ENCODE results near the gene MESP1. TPM values are rescaled to one million over a fixed set of nuclear protein-coding genes. Genes with fewer than 3 reads are reported as not detected.
"Not testable (repeated sequence)": the region's sequence is repeated elsewhere in the genome, so short reads cannot be mapped to it uniquely, and the experiment has no call there.

Gene MESP1, protein sequence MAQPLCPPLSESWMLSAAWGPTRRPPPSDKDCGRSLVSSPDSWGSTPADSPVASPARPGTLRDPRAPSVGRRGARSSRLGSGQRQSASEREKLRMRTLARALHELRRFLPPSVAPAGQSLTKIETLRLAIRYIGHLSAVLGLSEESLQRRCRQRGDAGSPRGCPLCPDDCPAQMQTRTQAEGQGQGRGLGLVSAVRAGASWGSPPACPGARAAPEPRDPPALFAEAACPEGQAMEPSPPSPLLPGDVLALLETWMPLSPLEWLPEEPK
- 1 to 10 TPM in 5 of 10 donors, under 1 TPM in 4, not detected in 1; 0.18 to 1.3 (median 1.1) TPM for polyA plus RNA-seq (ENCODE audit: insufficient read length in 10 of 10)
- long read RNA-seq, donor 1 = 0 reads
- long read RNA-seq, donor 2 = 0 reads
- long read RNA-seq, donor 3 = 0 reads
- long read RNA-seq, donor 4 = 0 reads
- long read RNA-seq, donor 5 = 0 reads
- long read RNA-seq, donor 6 = 0 reads
- long read RNA-seq, donor 7, partial matches to known transcripts = 0 of 1 reads
- long read RNA-seq, donor 7, other reads (novel, unspliced or antisense) = 0 of 1 reads
- long read RNA-seq, donor 8 = 0 reads
- long read RNA-seq, donor 9 = 0 reads

DNA sequence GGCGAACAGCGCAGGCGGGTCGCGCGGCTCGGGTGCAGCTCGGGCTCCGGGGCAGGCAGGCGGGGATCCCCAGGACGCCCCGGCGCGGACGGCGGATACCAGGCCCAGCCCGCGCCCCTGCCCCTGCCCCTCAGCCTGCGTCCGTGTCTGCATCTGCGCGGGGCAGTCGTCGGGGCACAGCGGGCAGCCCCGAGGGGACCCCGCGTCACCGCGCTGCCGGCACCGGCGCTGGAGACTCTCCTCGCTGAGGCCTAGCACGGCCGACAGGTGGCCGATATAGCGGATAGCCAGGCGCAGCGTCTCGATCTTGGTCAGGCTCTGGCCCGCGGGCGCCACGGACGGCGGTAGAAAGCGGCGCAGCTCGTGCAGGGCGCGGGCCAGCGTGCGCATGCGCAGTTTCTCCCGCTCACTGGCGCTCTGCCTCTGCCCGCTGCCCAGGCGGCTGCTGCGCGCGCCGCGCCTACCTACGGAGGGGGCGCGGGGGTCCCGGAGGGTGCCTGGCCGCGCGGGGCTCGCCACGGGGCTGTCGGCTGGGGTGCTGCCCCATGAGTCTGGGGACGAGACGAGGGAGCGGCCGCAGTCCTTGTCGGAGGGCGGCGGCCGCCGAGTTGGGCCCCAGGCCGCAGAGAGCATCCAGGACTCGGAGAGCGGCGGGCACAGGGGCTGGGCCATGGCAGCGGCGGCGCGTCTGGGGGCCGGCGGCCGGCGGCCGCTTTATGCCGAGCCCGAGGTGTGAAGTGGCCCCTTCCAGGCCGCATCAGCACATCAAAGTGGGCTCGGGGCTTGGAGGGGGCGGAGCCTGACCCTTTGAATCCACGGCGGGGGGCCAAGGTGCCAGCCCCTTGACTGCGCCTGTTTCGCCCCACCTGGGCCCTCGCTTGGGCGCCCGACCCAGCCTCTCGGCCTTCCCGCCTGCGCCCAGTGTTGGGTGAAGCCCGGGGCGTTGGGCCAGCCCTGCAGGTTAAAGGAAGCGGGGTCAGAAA, at the start of gene MESP1:
MESP1 (minus strand) TSS at position 690 of the 983 bp plus-strand sequence; CDS start at position 672, 18 bp downstream.
- peak; percentile 89 to 97 (median 94) for DNase-seq

DNA sequence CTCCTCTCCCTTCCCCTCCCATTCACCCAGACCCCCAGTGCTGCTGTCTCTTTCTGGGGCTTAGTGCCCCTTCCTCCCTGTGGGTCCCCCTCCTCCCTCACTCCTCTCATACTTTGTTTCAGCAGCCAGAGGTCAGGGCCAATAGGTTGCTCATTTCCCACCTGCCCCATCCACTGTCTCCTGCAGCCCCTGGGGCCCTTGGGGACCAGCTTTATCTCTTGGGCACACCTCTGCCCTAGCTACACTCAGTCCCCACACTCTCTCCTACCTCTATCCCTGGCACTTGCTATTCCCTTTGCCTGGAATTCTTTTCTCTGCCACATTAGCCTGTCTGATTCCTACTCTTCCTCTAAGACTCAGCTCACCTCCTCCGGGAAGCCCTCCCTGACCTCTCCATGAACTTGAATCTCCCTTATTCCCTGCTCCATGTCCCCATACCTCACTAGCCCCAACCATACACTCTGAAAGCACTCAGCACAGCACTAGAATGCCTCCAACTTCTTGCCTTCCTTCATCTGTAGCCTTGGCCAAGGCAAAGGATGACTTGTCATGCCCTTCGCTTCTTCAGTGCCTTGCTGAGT, 49.0 kb upstream of the MESP1 start:
- no peak for DNase-seq

DNA sequence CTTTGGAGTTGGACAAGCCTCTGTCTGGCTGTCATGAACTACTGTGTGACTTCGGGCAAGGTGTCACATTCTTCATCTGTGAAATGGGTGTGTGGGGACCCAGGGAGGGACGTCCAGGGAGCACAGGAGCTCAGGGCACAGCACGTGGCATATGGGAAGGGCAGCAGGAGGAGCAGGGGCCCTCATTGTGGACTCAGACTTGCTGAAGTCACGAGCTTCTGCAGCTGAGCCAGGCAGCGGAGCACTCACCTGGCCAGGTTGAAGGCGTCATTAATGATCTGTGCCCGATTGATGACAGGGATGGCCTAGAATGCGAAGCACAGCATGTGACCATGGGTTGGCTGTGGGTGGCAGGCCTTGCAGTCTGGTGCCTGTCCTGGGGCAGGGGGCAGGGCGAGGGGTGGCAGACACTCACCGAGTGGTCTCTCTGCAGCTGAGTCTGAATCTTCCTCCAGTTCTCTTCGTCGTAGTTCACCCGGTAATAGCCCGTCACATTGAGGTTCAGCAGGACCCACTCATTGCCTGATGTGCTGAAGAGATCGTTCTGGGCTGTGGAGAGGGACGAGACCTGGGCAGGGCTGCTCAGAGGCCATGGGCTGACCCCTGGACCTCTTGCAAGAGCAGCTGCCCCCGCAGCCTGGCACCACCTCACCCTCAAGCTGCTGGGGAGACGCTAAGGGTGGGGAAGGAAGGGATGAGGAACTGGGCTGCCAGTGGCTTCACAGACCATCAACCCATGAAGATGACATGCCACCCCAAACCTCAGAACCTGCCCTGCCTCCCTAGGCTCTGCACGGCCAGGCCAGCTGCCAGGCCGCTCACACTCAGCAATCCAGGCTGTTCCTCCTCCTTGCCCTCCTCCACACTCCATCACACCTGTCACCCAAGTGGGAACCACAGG, 48.2 kb upstream of the MESP1 start:
- no peak for DNase-seq

DNA sequence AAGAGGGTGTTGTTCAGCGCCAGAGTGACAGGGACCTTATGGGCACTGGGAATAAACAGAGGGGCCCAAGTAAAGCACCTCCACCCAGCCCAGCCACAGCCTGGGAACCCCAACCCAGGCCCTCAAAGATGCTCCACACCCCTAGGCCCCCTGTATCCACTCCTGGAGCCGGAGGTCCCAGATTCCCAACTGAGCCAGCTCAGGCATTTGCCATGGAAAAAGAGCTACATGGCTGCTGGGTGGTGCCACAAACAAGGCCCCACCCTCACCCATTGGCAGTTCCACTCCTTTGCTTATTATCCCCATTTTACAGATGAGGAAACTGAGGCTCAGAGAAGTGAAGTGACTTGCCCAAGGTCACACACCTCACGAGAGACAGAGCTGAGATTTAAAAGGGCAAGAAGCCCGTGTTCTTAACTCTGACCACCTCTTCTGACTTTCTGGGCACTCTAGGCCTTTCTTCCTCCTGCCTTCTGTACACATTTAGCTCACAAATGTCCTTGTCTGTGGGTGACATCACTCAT, 46.7 kb upstream of the MESP1 start:
- no peak for DNase-seq

DNA sequence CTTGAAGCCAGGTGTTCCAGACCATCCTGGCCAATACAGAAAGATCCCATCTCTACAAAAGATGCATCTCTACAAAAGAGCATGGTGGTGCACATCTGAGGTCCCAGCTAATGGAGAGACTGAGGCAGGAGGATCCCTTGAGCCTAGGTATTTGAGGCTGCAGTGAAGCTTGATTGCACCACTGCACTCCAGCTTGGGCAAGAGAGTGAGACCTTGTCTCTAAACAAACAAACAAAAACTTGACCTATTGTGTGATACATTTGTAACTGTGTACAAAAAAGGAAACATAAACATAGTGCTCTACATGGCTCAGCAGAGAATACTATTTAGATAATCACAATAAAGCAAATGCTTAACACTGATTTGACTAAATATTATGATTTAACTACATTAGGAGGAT, 44.9 kb upstream of the MESP1 start:
- no peak for DNase-seq

DNA sequence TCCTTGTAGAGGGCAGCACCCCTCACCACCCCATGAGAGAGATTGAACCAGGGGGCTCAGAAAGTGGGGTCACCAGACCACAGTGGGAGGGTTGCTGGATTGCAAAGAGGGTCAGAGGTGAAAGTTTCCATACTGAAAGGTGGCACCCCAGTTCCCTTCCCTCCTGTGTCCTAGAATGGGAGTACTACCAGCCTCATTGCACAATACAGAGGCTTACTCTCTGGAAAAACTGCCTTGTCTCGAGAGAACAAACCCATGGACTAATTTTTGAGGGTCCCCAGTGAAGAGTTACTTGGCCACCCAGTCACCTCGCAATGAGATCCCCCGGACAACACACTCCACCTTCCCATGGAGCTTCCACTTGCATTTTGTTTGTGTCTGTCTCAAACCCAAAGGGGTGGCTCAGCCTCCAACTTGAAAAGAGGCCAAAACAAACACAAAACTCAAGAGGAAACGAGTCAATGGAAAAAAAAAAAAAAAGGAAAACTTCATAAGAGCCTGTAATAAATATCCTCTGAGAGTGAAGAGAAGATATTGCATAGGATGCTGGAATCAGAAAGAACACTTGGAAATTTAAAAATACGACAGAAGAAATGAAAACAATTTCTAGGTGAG, 43.7 kb upstream of the MESP1 start:
- peak; percentile 30 to 54 (median 33) for DNase-seq

DNA sequence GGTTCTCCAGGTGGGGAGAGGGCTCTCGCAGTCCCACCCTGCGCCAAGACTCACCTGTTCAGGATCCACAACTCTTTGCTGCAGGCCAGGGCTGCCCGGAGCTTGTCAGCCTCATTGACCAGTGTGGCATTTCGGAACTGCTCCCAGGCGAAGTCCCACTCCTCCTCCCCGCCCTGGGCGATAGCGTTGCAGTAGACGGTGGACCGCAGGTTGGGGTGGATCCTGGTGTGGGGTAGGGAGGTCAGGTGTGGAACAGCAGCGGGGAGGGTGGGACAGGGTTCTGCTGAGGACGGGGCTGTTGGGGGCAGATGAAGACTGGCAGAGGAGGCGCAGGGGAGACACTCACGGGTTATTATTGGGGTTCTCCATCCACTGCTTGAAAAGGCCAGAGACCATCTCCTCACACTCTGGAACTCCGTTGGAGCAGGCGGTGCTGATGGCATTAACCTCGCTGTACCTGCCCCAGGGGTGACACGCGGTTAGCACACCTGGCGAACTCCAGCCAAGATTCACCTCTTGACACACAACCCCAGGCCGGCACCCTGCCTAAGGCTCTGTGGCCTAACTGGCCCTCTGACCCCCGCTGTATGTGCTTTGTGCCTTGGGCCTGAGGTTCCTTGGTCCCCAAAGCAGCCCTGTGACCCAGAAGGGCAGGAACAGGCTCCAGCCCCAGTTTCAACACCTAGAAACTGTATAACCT, 41.2 kb upstream of the MESP1 start:
- no peak for DNase-seq

DNA sequence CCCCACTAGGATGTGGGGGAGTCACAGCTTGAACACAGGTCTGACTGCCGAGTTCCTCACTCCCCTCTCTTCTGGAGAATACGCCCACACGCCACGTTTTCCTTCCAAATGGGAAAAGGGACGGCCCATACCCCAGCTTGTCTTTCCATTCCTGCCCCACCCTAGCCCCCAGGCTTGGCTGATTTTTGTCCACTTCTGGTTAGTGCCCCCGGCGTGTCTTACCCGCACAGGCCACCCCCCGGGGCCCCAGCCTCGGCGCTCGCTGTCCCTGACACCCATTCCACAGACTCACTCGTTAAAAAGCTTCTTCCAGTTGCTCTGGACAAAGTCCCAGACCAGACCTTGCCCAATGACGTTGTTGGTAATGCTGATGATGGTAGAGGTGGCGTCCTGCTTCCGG, 39.6 kb upstream of the MESP1 start:
- no peak for DNase-seq

DNA sequence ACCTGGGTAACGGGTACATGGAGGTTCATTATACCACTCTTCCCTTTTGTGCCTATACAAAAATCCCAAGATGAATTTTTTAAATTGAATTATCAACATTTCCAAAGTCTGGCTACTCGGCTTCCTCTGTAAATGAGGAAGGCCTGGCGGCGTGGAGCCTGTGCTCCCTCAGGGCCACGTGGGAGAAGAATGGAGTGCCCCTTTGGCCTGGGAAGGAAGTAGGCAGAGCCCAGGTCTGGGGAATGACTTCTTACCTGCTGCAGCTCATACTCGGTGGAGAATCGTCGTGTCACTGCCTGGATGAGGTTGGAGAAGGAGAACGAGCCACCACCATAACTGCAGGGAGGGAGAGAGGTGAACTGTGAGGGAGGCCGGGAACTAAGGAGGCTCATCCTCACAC, 39.2 kb upstream of the MESP1 start:
- DNase-seq = no peak

DNA sequence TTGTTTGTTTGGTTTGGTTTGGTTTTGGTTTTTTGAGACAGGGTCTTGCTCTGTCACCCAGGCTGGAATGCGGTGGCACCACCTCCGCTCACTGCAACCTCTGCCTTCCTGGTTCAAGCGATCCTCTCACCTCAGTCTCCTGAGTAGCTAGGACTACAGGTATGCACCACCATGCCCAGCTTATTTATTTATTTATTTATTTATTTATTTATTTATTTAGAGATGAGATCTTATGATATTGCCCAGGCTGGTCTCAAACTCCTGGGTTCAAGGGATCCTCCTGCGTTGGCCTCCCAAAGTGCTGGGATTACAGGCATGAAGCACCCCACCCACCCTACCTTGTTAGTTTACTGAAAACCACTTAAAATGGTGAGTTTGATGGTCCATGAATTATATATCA, 37.5 kb upstream of the MESP1 start:
- DNase-seq = not testable (repeated sequence)

DNA sequence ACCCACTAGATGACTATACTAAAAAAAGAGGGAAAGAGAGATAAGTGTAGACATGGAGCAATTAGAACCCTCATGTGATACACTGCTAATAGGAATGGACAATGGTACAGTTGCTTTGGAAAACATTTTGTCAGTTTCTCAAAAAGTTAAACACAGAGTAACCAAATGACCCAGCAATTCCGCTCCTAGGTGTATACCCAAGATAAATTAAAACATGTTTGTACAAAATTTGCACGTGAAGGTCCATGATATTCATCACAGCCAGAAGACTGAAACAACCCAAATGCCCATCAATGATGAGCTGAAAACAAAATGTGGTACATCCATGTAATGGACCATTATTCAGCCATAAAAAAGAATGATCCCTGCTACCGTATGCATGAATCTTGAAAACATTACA, 36.9 kb upstream of the MESP1 start:
- DNase-seq = no peak

DNA sequence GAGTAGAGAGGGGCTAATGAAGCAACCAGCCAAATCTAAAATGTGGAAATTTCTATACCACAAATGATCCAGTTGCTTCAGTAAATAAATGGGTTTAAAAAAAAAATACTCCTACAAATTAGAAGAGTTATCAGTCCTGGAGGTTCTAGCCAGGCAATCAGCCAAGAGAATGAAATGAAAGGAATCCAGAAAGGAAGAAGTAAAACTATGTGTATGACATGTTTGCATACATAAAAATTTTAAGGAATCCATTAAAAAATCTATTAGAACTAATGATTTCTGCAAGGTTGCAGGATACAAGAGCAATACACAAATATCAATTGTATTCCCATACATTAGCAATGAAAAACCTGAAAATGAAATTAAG, 34.7 kb upstream of the MESP1 start:
- peak in 1 of 3 donors; percentile 7 for DNase-seq

DNA sequence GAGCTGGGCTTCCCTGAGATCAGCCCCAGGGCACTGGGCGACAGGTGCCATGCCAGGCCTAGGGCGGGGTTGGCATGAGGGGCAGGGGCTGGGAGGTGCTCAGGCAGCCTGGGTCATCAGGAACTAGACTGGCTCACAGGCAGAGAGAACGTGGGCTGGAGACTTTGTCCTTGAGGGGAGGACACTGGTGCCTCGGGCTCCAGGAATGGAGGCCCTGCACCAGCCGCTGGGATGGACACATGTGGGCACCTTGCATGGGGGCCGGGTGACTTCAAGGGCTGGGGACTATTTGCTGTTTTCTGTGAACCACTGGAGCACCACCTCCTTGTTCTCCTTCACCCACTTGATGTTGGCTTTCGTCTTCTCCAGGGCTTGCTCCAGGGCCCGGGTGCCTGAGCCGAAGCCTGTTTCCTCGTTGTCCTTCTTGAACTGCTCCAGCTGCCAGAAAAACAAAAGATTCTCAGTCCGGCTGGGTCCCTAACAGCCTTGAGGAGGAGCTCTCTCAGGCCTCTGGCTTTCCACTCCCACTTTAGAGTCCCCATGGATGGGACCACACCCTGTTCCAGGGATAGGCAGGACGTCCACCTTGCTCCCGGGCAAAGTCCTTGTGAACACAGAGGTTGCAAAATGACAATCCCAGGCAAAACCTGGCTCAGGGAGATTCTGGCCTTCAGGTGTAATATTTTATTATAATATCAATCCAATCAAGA, 34.2 kb upstream of the MESP1 start:
- no peak for DNase-seq

DNA sequence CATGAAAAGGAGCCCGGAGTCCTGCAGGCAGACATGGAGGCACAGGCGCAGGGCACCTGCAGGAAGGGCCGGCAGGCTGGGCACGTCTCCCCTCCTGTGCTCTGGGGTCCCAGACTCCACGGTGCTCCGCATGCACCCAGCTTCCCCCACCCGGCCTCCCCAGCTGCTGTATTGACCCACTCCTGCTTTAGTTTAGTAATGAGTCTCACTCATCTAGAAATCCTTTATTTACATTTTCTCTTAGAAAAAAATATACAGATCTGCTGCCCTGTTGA, 33.6 kb upstream of the MESP1 start:
- no peak for DNase-seq

DNA sequence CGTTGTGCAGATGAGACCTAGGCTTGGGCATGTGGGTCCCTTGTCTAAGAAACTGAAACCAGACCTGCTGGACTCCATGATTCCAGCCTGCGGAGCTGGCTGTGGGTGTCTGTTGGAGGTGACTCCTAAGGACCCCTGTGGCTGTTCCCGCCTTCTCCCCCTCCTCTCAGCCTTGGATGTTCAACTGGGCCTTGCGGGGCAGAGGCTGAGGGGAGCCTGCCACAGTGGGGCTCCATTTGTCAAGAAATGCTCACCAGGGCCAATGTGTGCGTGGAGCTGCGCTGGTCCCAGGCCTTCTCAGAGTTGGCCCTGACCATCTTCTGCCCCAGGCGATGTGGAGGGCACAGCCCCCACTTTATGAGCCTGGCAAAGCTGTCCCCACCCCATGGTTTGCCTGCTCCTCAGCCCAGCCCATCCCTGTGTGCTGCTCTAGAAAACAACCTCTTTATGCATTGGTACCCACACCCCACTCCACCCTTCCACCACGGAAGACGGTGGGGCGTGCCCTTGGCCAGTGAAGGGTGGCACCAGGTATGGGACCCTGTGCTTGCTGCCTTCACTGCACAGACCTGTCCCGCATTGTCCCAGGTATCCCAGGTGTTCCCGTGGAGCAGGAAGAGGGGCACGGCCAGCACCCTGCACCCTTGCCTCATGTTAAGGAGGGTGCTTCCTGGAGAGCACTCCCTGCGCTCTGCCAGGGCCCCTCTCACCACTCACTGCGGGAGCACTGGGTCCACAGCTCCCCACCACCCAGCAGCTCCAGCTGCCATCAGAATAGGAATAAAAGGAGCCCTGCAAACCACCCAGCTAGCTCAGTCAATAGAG, 33.0 kb upstream of the MESP1 start:
- DNase-seq = no peak

DNA sequence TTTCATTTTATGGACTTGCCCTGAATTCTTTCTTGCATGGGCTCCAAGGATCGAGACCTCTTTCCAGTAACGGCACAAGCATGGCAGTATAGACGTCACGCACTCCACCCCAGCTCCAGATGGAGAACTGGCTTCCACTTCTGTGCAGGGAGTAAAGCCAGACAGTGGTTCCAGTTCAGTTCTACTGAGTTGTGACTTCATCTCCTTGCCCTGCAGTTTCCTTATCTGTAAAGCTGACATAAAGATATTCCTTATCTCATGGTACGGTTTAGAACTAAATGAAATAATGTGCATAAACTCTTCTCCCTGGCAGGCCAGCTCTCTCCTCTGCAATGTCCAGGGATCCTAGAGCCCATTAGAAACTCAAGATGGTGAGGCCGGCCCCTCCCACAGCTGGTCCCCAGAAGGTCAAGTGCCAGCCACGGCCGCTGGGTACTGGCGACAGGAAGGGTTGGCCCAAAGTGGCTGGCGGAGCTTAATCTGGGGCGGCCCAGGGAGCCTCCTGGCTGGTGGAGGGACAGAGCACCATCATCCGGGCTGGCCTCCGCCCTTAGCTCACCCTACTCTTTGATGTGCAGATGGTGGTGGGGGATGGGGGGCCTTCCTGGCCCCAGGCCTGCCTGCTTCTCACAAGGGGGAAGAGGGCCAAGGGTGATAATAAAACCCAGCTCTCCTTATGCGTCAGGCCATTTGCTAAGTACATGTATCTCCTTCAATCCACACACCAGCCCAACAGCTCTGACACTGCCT, 32.2 kb upstream of the MESP1 start:
- DNase-seq = no peak

DNA sequence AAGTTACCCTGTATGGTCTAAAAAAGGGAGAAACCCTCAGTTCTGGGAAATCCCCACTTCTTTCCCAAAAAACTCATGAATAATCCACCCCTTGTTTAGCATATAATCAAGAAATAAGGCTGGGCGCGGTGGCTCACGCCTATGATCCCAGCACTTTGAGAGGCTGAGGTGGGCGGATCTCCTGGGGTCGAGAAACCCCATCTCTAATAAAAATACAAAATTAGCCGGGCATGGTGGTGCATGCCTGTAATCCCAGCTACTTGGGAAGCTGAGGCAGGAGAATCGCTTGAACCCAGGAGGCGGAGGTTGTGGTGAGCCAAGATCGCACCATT, 31.5 kb upstream of the MESP1 start:
- not testable (repeated sequence) for DNase-seq
